ENCODE results near the gene CDC42BPG.

DNA sequence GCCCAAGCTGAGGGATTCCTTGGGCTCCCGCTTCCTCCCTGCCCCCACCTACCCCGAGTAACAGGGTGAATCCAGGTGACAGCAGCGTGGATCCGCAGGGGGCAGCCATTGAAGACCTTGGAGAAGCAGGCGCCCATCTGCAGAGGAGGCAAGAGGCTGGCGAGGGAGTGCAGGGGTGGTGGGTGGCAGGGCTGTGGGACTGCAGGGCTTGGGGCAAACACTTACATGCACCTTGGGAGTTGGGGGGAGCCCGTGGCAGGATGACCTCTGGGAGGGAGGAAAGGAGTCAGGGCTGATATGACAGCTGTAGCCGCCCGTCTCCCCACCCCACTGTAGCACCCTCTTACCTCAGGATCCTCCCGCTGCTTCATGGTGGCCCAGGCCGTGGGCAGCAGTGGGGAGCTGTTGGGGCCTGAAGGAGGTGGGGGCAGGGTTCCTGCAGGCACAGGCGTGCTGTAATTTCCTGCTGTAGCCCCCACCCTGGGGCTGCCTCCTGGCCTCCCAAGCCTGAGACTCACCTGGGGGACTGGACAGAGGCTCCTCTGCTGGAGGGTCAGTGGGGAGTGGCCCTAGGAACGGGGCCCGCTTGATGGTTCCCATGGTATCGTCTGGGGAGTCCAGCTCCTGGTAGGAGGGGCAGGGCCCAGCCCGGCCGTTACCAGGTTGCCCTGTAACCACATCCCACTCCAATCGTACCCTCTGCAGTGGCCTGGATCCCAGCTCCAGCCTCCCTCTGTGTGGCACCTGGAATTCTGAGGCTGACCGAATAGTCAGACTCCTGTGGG is 47.5 kb downstream of the CDC42BPG start:
- TF ChIP-seq, protein P1, sequence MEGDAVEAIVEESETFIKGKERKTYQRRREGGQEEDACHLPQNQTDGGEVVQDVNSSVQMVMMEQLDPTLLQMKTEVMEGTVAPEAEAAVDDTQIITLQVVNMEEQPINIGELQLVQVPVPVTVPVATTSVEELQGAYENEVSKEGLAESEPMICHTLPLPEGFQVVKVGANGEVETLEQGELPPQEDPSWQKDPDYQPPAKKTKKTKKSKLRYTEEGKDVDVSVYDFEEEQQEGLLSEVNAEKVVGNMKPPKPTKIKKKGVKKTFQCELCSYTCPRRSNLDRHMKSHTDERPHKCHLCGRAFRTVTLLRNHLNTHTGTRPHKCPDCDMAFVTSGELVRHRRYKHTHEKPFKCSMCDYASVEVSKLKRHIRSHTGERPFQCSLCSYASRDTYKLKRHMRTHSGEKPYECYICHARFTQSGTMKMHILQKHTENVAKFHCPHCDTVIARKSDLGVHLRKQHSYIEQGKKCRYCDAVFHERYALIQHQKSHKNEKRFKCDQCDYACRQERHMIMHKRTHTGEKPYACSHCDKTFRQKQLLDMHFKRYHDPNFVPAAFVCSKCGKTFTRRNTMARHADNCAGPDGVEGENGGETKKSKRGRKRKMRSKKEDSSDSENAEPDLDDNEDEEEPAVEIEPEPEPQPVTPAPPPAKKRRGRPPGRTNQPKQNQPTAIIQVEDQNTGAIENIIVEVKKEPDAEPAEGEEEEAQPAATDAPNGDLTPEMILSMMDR (IDR thresholded peaks at IDR 0.05) = no peak
- no peak for TF ChIP-seq POLR2A (IDR thresholded peaks at IDR 0.05; ENCODE audit: low read depth)
- no peak for TF ChIP-seq EP300 (IDR thresholded peaks at IDR 0.05)

Data from esophagus muscularis mucosa (tissue), 4 donors.